Ovary (tissue), 3 donors: ENCODE results near the gene INTU.
"Not testable (repeated sequence)": the region's sequence is repeated elsewhere in the genome, so short reads cannot be mapped to it uniquely, and the experiment has no call there.

Experiments used
- CTCF ChIP-seq, 3 donors: fragments of 450-650 bp in 2 of 3; fragments of 200-600 bp in 1 of 3; IDR thresholded peaks; one replicate each; pipeline versions ENCODE4 v1.5.1 to v1.8.0; 2016 to 2022; ENCODE audit warnings: antibody characterized with exemption in 3 of 3, mild to moderate bottlenecking in 1 of 3
- POLR2A ChIP-seq: fragments of 450-650 bp; IDR thresholded peaks from one replicate; pipeline ENCODE4 v1.6.1; 2017; ENCODE audit warnings: antibody characterized with exemption, mild to moderate bottlenecking, moderate library complexity
- donor health status: DM: no; HTN: no; CAD: no.

- TF ChIP-seq CTCF (IDR thresholded peaks at IDR 0.05); POLR2A: not testable (repeated sequence)
These were observed 46.3 kb upstream of the INTU start for GRCh38 chr4:127586496-127586895.
